HG03060 (cell line): Measurements from ENCODE around the gene MEF2C.
A peak's percentile ranks its signal among the peaks of the same experiment; 100 is the strongest.

Source experiments
- ATAC-seq: cut with Tn5 transposase; IDR thresholded peaks from one replicate; pipeline ENCODE4 v1.9.1; 2021; ENCODE audit warnings: low read depth, moderate number of reproducible peaks; ENCODE audit not compliant: unreplicated experiment

The MEF2C gene

GRCh38 chr5:88732181-88732633, 150.8 kb downstream of the MEF2C start:
- peak; percentile 47 for ATAC-seq

- ATAC-seq, result no peak
Observed at GRCh38 chr5:88729829-88730182, 153.2 kb downstream of the MEF2C start.

GRCh38 chr5:88729084-88729828, 153.7 kb downstream of the MEF2C start:
- peak; percentile 37 for ATAC-seq

GRCh38 chr5:88727705-88728313, 155.2 kb downstream of the MEF2C start:
- no peak for ATAC-seq

GRCh38 chr5:88725454-88725853, 157.5 kb downstream of the MEF2C start:
- ATAC-seq, result no peak

- no peak for ATAC-seq
Observed at GRCh38 chr5:88724201-88724600, 158.8 kb downstream of the MEF2C start.

GRCh38 chr5:88722546-88723073, 160.4 kb downstream of the MEF2C start:
- no peak for ATAC-seq

GRCh38 chr5:88719434-88719833, 163.6 kb downstream of the MEF2C start:
- no peak for ATAC-seq

GRCh38 chr5:88718736-88719135, 164.2 kb downstream of the MEF2C start:
- no peak for ATAC-seq

GRCh38 chr5:88716101-88716500, 166.9 kb downstream of the MEF2C start:
- ATAC-seq, result no peak

GRCh38 chr5:88715503-88715902, 167.5 kb downstream of the MEF2C start:
- ATAC-seq, result no peak

- ATAC-seq, result no peak
Observed at GRCh38 chr5:88713818-88714217, 169.2 kb downstream of the MEF2C start.

GRCh38 chr5:88708682-88709398, 174.1 kb downstream of the MEF2C start:
- no peak for ATAC-seq

- no peak for ATAC-seq
Observed at GRCh38 chr5:88708021-88708420, 175.0 kb downstream of the MEF2C start.

GRCh38 chr5:88707216-88707965, 175.6 kb downstream of the MEF2C start:
- no peak for ATAC-seq

- no peak for ATAC-seq
Observed at GRCh38 chr5:88702332-88702731, 180.7 kb downstream of the MEF2C start.

- ATAC-seq, result no peak
Observed at GRCh38 chr5:88700121-88700520, 182.9 kb downstream of the MEF2C start.

- no peak for ATAC-seq
Observed at GRCh38 chr5:88698290-88698689, 184.7 kb downstream of the MEF2C start.

- ATAC-seq, result no peak
Observed at GRCh38 chr5:88696466-88696865, 186.5 kb downstream of the MEF2C start.

- ATAC-seq, result no peak
Observed at GRCh38 chr5:88695931-88696330, 187.1 kb downstream of the MEF2C start.

GRCh38 chr5:88695232-88695631, 187.8 kb downstream of the MEF2C start:
- no peak for ATAC-seq
